Suppressor macrophage treated with lipopolysaccharide for 4 hours (primary cell): ENCODE data around the gene WDR91.
A peak's percentile ranks its signal among the peaks of the same experiment; 100 is the strongest.

Experiments
- DNase-seq: peaks from one replicate; pipeline ENCODE4 v3.0.0-alpha.2; 2020

WDR91 gene

GRCh38 chr7:135160098-135160857 is 51.0 kb downstream of the WDR91 start:
- DNase-seq: peak; percentile 74

- DNase-seq: no peak
Measured at GRCh38 chr7:135159359-135160085, 51.8 kb downstream of the WDR91 start.

GRCh38 chr7:135158874-135159273 is 52.5 kb downstream of the WDR91 start:
- no peak for DNase-seq

GRCh38 chr7:135158141-135158655 is 53.1 kb downstream of the WDR91 start:
- DNase-seq: no peak

- DNase-seq: no peak
Measured at GRCh38 chr7:135156290-135156689, 55.0 kb downstream of the WDR91 start.

- no peak for DNase-seq
Measured at GRCh38 chr7:135154734-135155133, 56.6 kb downstream of the WDR91 start.

GRCh38 chr7:135152442-135152841 is 58.9 kb downstream of the WDR91 start:
- DNase-seq: no peak

GRCh38 chr7:135151533-135151932 is 59.8 kb downstream of the WDR91 start:
- peak; percentile 91 for DNase-seq

- DNase-seq: peak; percentile 53
Measured at GRCh38 chr7:135151132-135151531, 60.2 kb downstream of the WDR91 start.

GRCh38 chr7:135150072-135150782 is 61.1 kb downstream of the WDR91 start:
- DNase-seq: peak; percentile 79

- peak; percentile 94 for DNase-seq
Measured at GRCh38 chr7:135147899-135148721, 63.2 kb downstream of the WDR91 start, which contains the start of gene TMEM140. Gene TMEM140 (plus strand): TSS chr7:135148072. CDS start chr7:135164442, 16,370 bp downstream.

GRCh38 chr7:135147341-135147898 is 63.9 kb downstream of the WDR91 start:
- peak; percentile 61 for DNase-seq

GRCh38 chr7:135143885-135144668 is 67.2 kb downstream of the WDR91 start:
- no peak for DNase-seq
